ENCODE results near the gene F10. TPM values are rescaled to one million over a fixed set of nuclear protein-coding genes. Genes with fewer than 3 reads are reported as not detected.

The F10 gene
- total and polyA plus RNA-seq, 2 of the 13 experiments (the other 11 are each of a cell fraction or from before 2014, with no cell fraction given), result 58.4 to 237 TPM

GRCh38 chr13:113157929-113158747, 35.5 kb downstream of the F10 start, which contains the start of gene PROZ (continued):
- TF ChIP-seq FUBP1 (CRISPR knock-in tag; IDR thresholded peaks at IDR 0.05; ENCODE audit: borderline replicate concordance) (no peak), HMGXB4 (CRISPR knock-in tag; IDR thresholded peaks at IDR 0.05; ENCODE audit: borderline replicate concordance in 1 of 2, low read depth in 1 of 2) (peak; percentile 22 to 41; a peak in 2 of 4 replicates), ZNF451 (CRISPR knock-in tag; IDR thresholded peaks at IDR 0.05) (0 out of 2 replicates have a peak, but pooled peaks have one; percentile 24), ZNF235 (CRISPR knock-in tag; IDR thresholded peaks at IDR 0.05; ENCODE audit: borderline replicate concordance) (no peak), ZNF552 (CRISPR knock-in tag; IDR thresholded peaks at IDR 0.05; ENCODE audit: borderline replicate concordance) (peak; percentile 85; the same call in 1 of the 2 replicates), AGO2 (optimal IDR thresholded peaks at IDR 0.05; ENCODE audit: low read depth, low read length) (no peak), MYNN (CRISPR knock-in tag; IDR thresholded peaks at IDR 0.05; ENCODE audit: low read depth) (no peak), ZNF710 (CRISPR knock-in tag; IDR thresholded peaks at IDR 0.05; ENCODE audit: borderline replicate concordance) (peak; percentile 77), RFXAP (CRISPR knock-in tag; IDR thresholded peaks at IDR 0.05; ENCODE audit: borderline replicate concordance) (peak; percentile 27; the same call in 1 of the 2 replicates), ZNF232 (CRISPR knock-in tag; IDR thresholded peaks at IDR 0.05; ENCODE audit: borderline replicate concordance) (no peak), ZNF724P (CRISPR knock-in tag; IDR thresholded peaks at IDR 0.05; ENCODE audit: borderline replicate concordance) (no peak), ZFP82 (CRISPR knock-in tag; IDR thresholded peaks at IDR 0.05; ENCODE audit: borderline replicate concordance) (no peak), ATAD3A (CRISPR knock-in tag; IDR thresholded peaks at IDR 0.05) (no peak), ATF7 (IDR thresholded peaks at IDR 0.05) (no peak), ATF7 (CRISPR knock-in tag; IDR thresholded peaks at IDR 0.05) (no peak), SOX13 (IDR thresholded peaks at IDR 0.05) (no peak), SOX13 (CRISPR knock-in tag; conservative IDR thresholded peaks at IDR 0.05 in 1 of 2, IDR thresholded peaks at IDR 0.05 in 1 of 2) (peak in 1 of 2 experiments; percentile 58; a peak in 1 of 4 replicates), HNRNPUL1 (IDR thresholded peaks at IDR 0.05; ENCODE audit: low read depth, low read length) (no peak), ZNF616 (CRISPR knock-in tag; IDR thresholded peaks at IDR 0.05; ENCODE audit: low read depth) (no peak)
